Mammary microvascular endothelial cell (primary cell): Measurements from ENCODE around the gene FAM81A. TPM values are rescaled to one million over a fixed set of nuclear protein-coding genes. Genes with fewer than 3 reads are reported as not detected.

ENCODE experiments used
- total RNA-seq: library from RNA; depleted of rRNA; stranded (reverse); fragments of >200 nt; gene quantifications from 2 replicates; pipeline ENCODE4 v1.2.3, GENCODE V29; 2015

The FAM81A gene
- total RNA-seq = 0.20 and 0.44 TPM in 2 replicates

GRCh38 chr15:59437817-59438624 lies at the start of gene FAM81A:
FAM81A (plus strand) TSS chr15:59438186; CDS start chr15:59458627, 20,441 bp downstream.

Other genes with a start within 250 kb of the FAM81A start
- not detected in 2 replicates for gene LDHAL6B, start 231.3 kb upstream of the FAM81A start, total RNA-seq
- gene MYO1E, start 65.3 kb upstream of the FAM81A start, total RNA-seq = 212 and 222 TPM in 2 replicates
- not detected in 2 replicates for gene GCNT3, start 173.6 kb downstream of the FAM81A start, total RNA-seq
- 66.9 and 78.8 TPM in 2 replicates for gene GTF2A2, start 219.3 kb downstream of the FAM81A start, total RNA-seq